ENCODE data around the gene MYCN. TPM values are rescaled to one million over a fixed set of nuclear protein-coding genes. Genes with fewer than 3 reads are reported as not detected.
"Not testable (repeated sequence)": the region's sequence is repeated elsewhere in the genome, so short reads cannot be mapped to it uniquely, and the experiment has no call there.

Gene MYCN
- total and polyA plus RNA-seq, 9 donors = 1.2 to 7.0 (median 2.7) TPM

DNA sequence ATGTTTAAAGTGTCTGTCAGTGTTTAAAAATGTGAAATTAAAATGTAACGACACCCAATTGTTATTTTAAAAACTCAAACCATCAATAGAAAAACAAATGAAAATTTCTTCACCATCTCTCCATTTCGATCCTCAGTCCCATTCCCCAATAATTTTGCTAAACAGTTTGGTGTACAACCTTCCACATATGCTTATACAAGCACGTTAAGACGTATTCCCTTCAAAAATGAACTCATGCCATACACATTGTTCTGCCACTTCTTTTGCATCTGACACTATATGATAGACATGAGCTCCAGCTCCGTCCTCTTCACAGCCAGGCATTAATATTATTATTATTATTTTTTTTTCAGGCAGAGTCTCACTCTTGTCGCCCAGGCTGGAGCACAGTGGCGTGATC is 14.1 kb upstream of the MYCN start:
- WGBS, 3 donors = 84 to 88% (median 88%) methylated on average over 7 of the region's 7 CpGs

DNA sequence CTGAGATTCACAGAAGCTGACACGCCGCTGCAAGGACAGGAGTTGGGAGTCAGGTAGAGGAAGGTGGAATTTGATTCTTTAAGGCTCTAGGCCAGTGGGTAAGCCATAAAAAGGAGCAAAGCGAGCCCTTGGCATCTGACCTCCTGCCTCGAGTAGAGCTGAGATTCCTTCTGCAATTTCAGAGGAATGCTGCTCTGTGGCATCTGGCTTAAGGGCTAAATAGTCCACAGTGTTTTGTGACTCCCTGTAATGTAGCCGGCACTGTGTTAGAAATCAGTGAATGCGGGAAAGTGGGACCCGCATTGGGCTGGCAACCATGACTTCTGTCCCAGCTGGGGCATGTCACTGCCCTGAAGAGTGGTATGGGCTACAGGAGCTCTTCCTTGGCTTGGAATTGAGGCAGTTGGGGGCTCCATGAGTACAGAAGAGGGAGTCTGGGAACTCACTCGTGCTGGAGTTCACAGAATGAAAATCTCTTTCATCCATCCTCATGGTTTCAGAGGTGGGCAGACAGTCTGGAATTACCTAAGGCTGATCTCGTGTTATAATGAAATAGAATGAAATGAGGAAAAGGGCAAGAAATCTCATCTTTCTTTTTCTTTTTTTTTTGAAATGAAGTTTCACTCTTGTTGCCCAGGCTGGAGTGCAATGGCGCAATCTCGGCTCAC is 12.7 kb upstream of the MYCN start:
- Histone ChIP-seq H3K4me3 (no peak overlapping the region), H3K27me3 (no peaks in the 10 kb centered on the region), H3K4me1 (ENCODE audit: insufficient read depth) (no peaks in the 10 kb centered on the region), H3K9me3 (no peaks in the 10 kb centered on the region), H3K36me3 (no peaks in the 10 kb centered on the region), H3K27ac (no peak overlapping the region)
- intact Hi-C loops (cut with DNase I) = no loop called here
- 88 to 93% (median 89%) methylated on average over 11 of the region's 11 CpGs for WGBS, 3 donors
- DNase-seq = no peak
- TF ChIP-seq, protein P1, sequence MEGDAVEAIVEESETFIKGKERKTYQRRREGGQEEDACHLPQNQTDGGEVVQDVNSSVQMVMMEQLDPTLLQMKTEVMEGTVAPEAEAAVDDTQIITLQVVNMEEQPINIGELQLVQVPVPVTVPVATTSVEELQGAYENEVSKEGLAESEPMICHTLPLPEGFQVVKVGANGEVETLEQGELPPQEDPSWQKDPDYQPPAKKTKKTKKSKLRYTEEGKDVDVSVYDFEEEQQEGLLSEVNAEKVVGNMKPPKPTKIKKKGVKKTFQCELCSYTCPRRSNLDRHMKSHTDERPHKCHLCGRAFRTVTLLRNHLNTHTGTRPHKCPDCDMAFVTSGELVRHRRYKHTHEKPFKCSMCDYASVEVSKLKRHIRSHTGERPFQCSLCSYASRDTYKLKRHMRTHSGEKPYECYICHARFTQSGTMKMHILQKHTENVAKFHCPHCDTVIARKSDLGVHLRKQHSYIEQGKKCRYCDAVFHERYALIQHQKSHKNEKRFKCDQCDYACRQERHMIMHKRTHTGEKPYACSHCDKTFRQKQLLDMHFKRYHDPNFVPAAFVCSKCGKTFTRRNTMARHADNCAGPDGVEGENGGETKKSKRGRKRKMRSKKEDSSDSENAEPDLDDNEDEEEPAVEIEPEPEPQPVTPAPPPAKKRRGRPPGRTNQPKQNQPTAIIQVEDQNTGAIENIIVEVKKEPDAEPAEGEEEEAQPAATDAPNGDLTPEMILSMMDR (IDR thresholded peaks at IDR 0.05) = no peak
- TF ChIP-seq EP300 (IDR thresholded peaks at IDR 0.05) (no peak), POLR2A (IDR thresholded peaks at IDR 0.05) (no peak)

More for the DNA sequence above, 14.1 kb upstream of the MYCN start:
- H3K36me3 ChIP-seq = no peaks in the 10 kb centered on the region
- no peaks in the 10 kb centered on the region for H3K27me3 ChIP-seq
- no peak overlapping the region for H3K4me3 ChIP-seq
- H3K27ac ChIP-seq = no peak overlapping the region
- DNase-seq = no peak
- TF ChIP-seq EP300 (IDR thresholded peaks at IDR 0.05) = no peak
- TF ChIP-seq, protein P1 (IDR thresholded peaks at IDR 0.05) = no peak
- no peak for TF ChIP-seq POLR2A (IDR thresholded peaks at IDR 0.05)
- intact Hi-C loops (cut with DNase I) = no loop called here
- no peaks in the 10 kb centered on the region for H3K4me1 ChIP-seq (ENCODE audit: insufficient read depth)
- no peaks in the 10 kb centered on the region for H3K9me3 ChIP-seq

DNA sequence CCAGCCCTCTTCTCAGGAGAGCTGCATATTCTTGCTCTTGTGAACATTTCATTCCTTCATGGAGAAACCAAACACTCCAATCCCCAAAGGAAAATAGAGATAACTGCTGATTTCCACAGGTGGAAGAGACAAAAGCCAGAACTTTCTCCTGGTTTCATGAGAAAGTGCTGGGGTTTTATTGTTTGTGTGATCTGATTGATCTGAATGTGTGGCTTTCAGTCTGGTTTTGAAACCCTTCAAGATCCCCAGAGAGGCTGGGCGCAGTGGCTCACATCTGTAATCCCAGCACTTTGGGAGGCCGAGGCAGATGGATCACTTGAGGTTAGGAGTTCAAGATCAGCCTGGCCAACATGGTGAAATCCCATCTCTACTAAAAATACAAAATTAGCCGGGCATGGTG is 11.3 kb upstream of the MYCN start:
- H3K4me3 ChIP-seq; H3K27me3 ChIP-seq; intact Hi-C loops (cut with DNase I); H3K27ac ChIP-seq; H3K9me3 ChIP-seq; DNase-seq; H3K36me3 ChIP-seq; H3K4me1 ChIP-seq (ENCODE audit: insufficient read depth): not testable (repeated sequence)
- WGBS, 3 donors = 91 to 94% (median 93%) methylated on average over 3 of the region's 3 CpGs

DNA sequence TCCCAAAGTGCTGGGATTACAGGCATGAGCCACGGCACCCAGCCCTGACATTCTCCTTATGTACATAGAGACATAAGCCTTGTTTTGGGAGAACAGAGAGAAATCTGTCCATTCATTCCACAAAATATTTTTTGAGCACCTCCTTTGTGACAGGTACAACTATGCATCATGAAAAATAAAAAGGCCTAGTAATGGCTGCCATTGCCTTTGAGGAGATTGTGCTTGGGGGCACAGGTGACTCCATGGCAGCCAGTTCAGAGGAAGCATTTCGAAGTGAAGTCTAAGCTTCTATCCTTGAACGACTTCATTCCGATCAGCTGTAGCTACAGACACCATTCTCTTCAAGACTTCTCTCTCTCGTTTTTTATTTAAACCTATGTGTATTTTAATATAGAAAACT is 10.5 kb upstream of the MYCN start:
- no peak for DNase-seq
- Histone ChIP-seq H3K27ac (no peak overlapping the region), H3K4me3 (no peak overlapping the region), H3K4me1 (ENCODE audit: insufficient read depth) (no peaks in the 10 kb centered on the region), H3K36me3 (no peaks in the 10 kb centered on the region), H3K9me3 (no peaks in the 10 kb centered on the region), H3K27me3 (no peaks in the 10 kb centered on the region)
- no peak for TF ChIP-seq EP300 (IDR thresholded peaks at IDR 0.05)
- no peak for TF ChIP-seq POLR2A (IDR thresholded peaks at IDR 0.05)
- TF ChIP-seq, protein P1 (IDR thresholded peaks at IDR 0.05) = no peak
- 90 to 95% (median 94%) methylated on average over 5 of the region's 5 CpGs for WGBS, 3 donors
- intact Hi-C loops (cut with DNase I) = no loop called here

DNA sequence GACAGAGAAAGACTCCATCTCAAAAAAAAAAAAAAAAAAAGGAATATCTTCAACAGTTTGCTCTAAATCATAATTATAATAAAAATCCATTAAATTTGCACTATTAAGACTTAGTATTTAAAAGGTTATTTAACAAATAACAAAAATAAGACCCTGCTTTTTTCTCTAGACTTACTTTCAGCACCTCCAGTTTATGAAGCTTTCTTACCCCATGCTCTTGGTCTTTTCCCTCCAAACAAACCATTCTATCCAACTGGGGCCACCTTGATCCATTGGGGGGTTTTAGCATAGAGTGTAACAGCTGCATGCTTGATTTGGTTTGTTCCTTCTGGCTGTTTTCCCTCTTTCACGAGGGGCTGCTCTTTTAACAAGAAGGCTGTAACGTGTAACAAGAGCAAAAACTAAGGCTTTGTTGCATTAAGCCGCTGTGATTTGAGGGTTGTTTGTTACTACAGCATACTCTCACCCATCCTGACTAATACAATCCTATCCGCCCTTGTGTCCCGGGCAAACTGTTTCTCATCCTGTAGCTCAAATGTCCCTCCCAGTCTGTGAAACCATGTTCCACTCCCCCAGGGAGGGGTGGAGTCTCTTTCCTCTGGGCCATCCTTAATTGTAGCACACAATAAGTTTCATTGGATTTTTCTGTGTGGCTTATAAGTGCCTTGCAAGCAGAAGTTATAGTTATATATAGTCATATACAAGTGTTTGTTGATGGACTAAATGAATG is 9.6 kb upstream of the MYCN start:
- no peaks in the 10 kb centered on the region for H3K4me1 ChIP-seq (ENCODE audit: insufficient read depth)
- no peak overlapping the region for H3K27ac ChIP-seq
- TF ChIP-seq EP300 (IDR thresholded peaks at IDR 0.05) = no peak
- no peak for TF ChIP-seq POLR2A (IDR thresholded peaks at IDR 0.05)
- TF ChIP-seq, protein P1 (IDR thresholded peaks at IDR 0.05) = no peak
- 88 to 91% (median 91%) methylated on average over 5 of the region's 5 CpGs for WGBS, 3 donors
- no peaks in the 10 kb centered on the region for H3K27me3 ChIP-seq
- H3K4me3 ChIP-seq = no peak overlapping the region
- intact Hi-C loops (cut with DNase I) = no loop called here
- H3K36me3 ChIP-seq = no peaks in the 10 kb centered on the region
- no peaks in the 10 kb centered on the region for H3K9me3 ChIP-seq
- DNase-seq = no peak

Data from ovary (tissue), 9 donors.